ENCODE results near the gene NINJ2. TPM values are rescaled to one million over a fixed set of nuclear protein-coding genes. Genes with fewer than 3 reads are reported as not detected.

NINJ2 gene
- total and polyA plus RNA-seq, 10 of the 15 experiments (the other 5 are each of a cell fraction or from before 2014, with no cell fraction given): 8.9 to 51.6 (median 21.3) TPM

DNA sequence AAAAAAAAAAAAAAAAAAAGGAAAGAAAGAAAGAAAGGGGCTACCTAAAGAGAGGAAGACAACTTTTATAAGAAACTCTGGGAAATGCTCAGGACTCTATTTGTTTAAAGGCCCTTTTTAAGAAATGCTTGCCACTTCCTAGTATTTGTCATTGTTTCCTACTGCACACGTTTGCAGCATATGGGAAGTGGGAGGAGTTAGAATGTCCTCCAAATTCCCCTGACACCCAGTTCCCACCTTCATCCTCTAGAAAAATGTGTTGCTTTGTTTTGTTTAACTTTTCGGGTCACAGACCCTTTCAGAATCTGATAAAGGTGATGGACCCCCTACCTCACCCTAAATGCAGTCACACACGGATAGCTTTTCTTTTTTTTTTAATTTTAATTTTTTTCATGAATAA is 40.8 kb downstream of the NINJ2 start:
- H3K79me2 ChIP-seq (ENCODE audit: control insufficient read depth, insufficient read depth, low read length): no peaks in the 10 kb centered on the region
- no peaks in the 10 kb centered on the region for H3K27me3 ChIP-seq (replicated peaks in 1 of 2; ENCODE audit: control insufficient read depth in 2 of 2, insufficient read depth in 2 of 2, low read length in 1 of 2)
- BruUV-seq (replicated peaks): no TSS peak
- ATAC-seq (peak; percentile 49), DNase-seq (ENCODE audit: low read depth, low spot score) (no peak), FAIRE-seq (no peak)
- no peak overlapping the region for H3K4me2 ChIP-seq (ENCODE audit: control insufficient read depth, insufficient read depth)
- in situ Hi-C loops (cut with MboI): no loop called here
- ChIA-PET RAD21 (ENCODE audit: unreplicated experiment) (interaction anchor here (1.0 to 1.8 kb wide), 6 partner anchors 8 to 139 kb away, joined by 3 to 8 read pairs (median 3); partner anchors contain the start of gene WNK1), POLR2A (interaction anchor here (0.6 to 1.5 kb wide), 8 partner anchors 8 to 106 kb away, joined by 3 to 6 read pairs (median 3); partner anchors contain the start of gene NINJ2), SMC1A (ENCODE audit: uncharacterized antibody, unreplicated experiment) (interaction anchor here (0.6 to 6.2 kb wide), 7 partner anchors 8 to 179 kb away, joined by 3 to 33 read pairs (median 3); partner anchors contain the start of gene WNK1), CTCF (interaction anchor here (0.7 to 1.9 kb wide), 7 partner anchors 8 to 128 kb away, joined by 3 to 7 read pairs (median 4); no protein-coding TSS in a partner anchor)
- H4K20me1 ChIP-seq (ENCODE audit: control insufficient read depth, insufficient read depth): no peaks in the 10 kb centered on the region
- peak overlapping the region; percentile 16 for H2AFZ ChIP-seq (ENCODE audit: control insufficient read depth, low read depth, low read length)
- H3K9ac ChIP-seq (ENCODE audit: control insufficient read depth, insufficient read depth, low read length): no peak overlapping the region
- H3K4me1 ChIP-seq (ENCODE audit: control insufficient read depth, insufficient read depth, low read length): peaks cover 7% of the 10 kb centered on the region; the same call in 1 of the 2 replicates
- WGBS (ENCODE audit: insufficient coverage, insufficient replicate concordance, low lambda C conversion rate, missing lambda C conversion rate): 53% methylated on average over 3 of the region's 3 CpGs
- intact Hi-C loops (cut with micrococcal nuclease; ENCODE audit: unreplicated experiment): no loop called here
- peak; percentile 24; the same call in 1 of the 2 replicates for TF ChIP-seq SPI1 (IDR thresholded peaks at IDR 0.05; ENCODE audit: borderline replicate concordance, insufficient read depth, low read depth, low read length)
- TF ChIP-seq MEF2B (IDR thresholded peaks at IDR 0.05; ENCODE audit: partially characterized antibody, poor library complexity, severe bottlenecking): peak; percentile 39
- TF ChIP-seq IKZF2 (IDR thresholded peaks at IDR 0.05): 0 out of 4 replicates have a peak, but pooled peaks of 1 of the 2 experiments have one; percentile 17
- TF ChIP-seq, protein P1, sequence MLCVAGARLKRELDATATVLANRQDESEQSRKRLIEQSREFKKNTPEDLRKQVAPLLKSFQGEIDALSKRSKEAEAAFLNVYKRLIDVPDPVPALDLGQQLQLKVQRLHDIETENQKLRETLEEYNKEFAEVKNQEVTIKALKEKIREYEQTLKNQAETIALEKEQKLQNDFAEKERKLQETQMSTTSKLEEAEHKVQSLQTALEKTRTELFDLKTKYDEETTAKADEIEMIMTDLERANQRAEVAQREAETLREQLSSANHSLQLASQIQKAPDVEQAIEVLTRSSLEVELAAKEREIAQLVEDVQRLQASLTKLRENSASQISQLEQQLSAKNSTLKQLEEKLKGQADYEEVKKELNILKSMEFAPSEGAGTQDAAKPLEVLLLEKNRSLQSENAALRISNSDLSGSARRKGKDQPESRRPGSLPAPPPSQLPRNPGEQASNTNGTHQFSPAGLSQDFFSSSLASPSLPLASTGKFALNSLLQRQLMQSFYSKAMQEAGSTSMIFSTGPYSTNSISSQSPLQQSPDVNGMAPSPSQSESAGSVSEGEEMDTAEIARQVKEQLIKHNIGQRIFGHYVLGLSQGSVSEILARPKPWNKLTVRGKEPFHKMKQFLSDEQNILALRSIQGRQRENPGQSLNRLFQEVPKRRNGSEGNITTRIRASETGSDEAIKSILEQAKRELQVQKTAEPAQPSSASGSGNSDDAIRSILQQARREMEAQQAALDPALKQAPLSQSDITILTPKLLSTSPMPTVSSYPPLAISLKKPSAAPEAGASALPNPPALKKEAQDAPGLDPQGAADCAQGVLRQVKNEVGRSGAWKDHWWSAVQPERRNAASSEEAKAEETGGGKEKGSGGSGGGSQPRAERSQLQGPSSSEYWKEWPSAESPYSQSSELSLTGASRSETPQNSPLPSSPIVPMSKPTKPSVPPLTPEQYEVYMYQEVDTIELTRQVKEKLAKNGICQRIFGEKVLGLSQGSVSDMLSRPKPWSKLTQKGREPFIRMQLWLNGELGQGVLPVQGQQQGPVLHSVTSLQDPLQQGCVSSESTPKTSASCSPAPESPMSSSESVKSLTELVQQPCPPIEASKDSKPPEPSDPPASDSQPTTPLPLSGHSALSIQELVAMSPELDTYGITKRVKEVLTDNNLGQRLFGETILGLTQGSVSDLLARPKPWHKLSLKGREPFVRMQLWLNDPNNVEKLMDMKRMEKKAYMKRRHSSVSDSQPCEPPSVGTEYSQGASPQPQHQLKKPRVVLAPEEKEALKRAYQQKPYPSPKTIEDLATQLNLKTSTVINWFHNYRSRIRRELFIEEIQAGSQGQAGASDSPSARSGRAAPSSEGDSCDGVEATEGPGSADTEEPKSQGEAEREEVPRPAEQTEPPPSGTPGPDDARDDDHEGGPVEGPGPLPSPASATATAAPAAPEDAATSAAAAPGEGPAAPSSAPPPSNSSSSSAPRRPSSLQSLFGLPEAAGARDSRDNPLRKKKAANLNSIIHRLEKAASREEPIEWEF (IDR thresholded peaks at IDR 0.05; ENCODE audit: insufficient replicate concordance, low read depth, low read length): no peak
- no peaks in the 10 kb centered on the region for H3K9me3 ChIP-seq (replicated peaks; ENCODE audit: control insufficient read depth, insufficient read depth, low read length)
- no peaks in the 10 kb centered on the region for H3K36me3 ChIP-seq (ENCODE audit: control insufficient read depth in 2 of 2, insufficient read depth in 2 of 2, low read length in 1 of 2)
- H3K27ac ChIP-seq (ENCODE audit: control insufficient read depth, insufficient read depth): no peak overlapping the region
- no peak overlapping the region for H3K4me3 ChIP-seq

Measured in GM12878 (cell line).